H9 (cell line): ENCODE data around the gene CPT1B. TPM values are rescaled to one million over a fixed set of nuclear protein-coding genes. Genes with fewer than 3 reads are reported as not detected.
A peak's percentile ranks its signal among the peaks of the same experiment; 100 is the strongest.

Experiments
- DNase-seq: peaks from one replicate; pipeline ENCODE4 v3.0.0-alpha.2; 2017
- H2AFZ ChIP-seq: one replicate; pipeline ENCODE4 v1.6.1; 2013; ENCODE audit warnings: mild to moderate bottlenecking, low read length, control low read depth, moderate library complexity
- H2AK5ac ChIP-seq: 2 replicates; pipeline ENCODE4 v1.6.1; 2013; ENCODE audit warnings: low read length, control low read depth, mixed read lengths; ENCODE audit not compliant: insufficient read length
- H2BK120ac ChIP-seq: one replicate; pipeline ENCODE4 v1.6.1; 2013; ENCODE audit warnings: low read depth, mild to moderate bottlenecking, low read length, control low read depth, inconsistent platforms; ENCODE audit not compliant: poor library complexity, severe bottlenecking
- H2BK12ac ChIP-seq: 2 replicates; pipeline ENCODE4 v1.6.1; 2013; ENCODE audit warnings: low read length, control low read depth, mixed read lengths, low read depth; ENCODE audit not compliant: insufficient read length
- H2BK15ac ChIP-seq: 2 replicates; pipeline ENCODE4 v1.6.1; 2013; ENCODE audit warnings: low read depth, low read length, control low read depth
- H2BK20ac ChIP-seq: one replicate; pipeline ENCODE4 v1.6.1; 2013; ENCODE audit warnings: low read depth, mild to moderate bottlenecking, low read length, control low read depth, inconsistent platforms; ENCODE audit not compliant: poor library complexity, severe bottlenecking
- H2BK5ac ChIP-seq: 2 replicates; pipeline ENCODE4 v1.6.1; 2013; ENCODE audit warnings: low read length, control low read depth, mixed read lengths; ENCODE audit not compliant: insufficient read length
- H3K14ac ChIP-seq: 2 replicates; pipeline ENCODE4 v1.6.1; 2013; ENCODE audit warnings: low read length, control low read depth; ENCODE audit not compliant: insufficient read depth
- H3K18ac ChIP-seq: 2 replicates; pipeline ENCODE4 v1.6.1; 2013; ENCODE audit warnings: low read depth, mild to moderate bottlenecking, mixed read lengths, low read length, control low read depth; ENCODE audit not compliant: insufficient read length
- H3K23ac ChIP-seq: 2 replicates; pipeline ENCODE4 v1.6.1; 2013; ENCODE audit warnings: low read length, control low read depth, mixed read lengths, low read depth; ENCODE audit not compliant: insufficient read length
- H3K23me2 ChIP-seq: 2 replicates; pipeline ENCODE4 v1.6.1; 2013; ENCODE audit warnings: low read depth, mild to moderate bottlenecking, mixed read lengths, low read length, control low read depth; ENCODE audit not compliant: insufficient read length, poor library complexity, severe bottlenecking
- H3K27ac ChIP-seq: 2 replicates; pipeline ENCODE4 v1.5.1; 2013; ENCODE audit warnings: low read length, control low read depth, mixed read lengths, low read depth; ENCODE audit not compliant: insufficient read length
- H3K27me3 ChIP-seq: 2 replicates; pipeline ENCODE4 v1.6.1; 2013; ENCODE audit warnings: low read length, control low read depth, inconsistent platforms; ENCODE audit not compliant: insufficient read depth
- H3K4ac ChIP-seq: 2 replicates; pipeline ENCODE4 v1.6.1; 2013; ENCODE audit warnings: low read depth, mild to moderate bottlenecking, control low read depth, inconsistent platforms, low read length, moderate library complexity
- H3K4me1 ChIP-seq: 2 replicates; pipeline ENCODE4 v1.6.1; 2013; ENCODE audit warnings: low read length, control low read depth, inconsistent platforms; ENCODE audit not compliant: insufficient read depth
- H3K4me2 ChIP-seq: 2 replicates; pipeline ENCODE4 v1.6.1; 2013; ENCODE audit warnings: low read length, control low read depth, mixed read lengths; ENCODE audit not compliant: insufficient read length, insufficient read depth
- H3K56ac ChIP-seq: 2 replicates; pipeline ENCODE4 v1.6.1; 2013; ENCODE audit warnings: low read depth, mild to moderate bottlenecking, mixed read lengths, low read length, control low read depth; ENCODE audit not compliant: insufficient read length
- H3K79me1 ChIP-seq: 2 replicates; pipeline ENCODE4 v1.6.1; 2013; ENCODE audit warnings: low read depth, mild to moderate bottlenecking, moderate library complexity, low read length, control low read depth, inconsistent platforms; ENCODE audit not compliant: insufficient read depth, poor library complexity, severe bottlenecking
- H3K79me2 ChIP-seq: 2 replicates; pipeline ENCODE4 v1.6.1; 2013; ENCODE audit warnings: low read length, control low read depth, inconsistent platforms; ENCODE audit not compliant: insufficient read depth
- H3K9ac ChIP-seq: 2 replicates; pipeline ENCODE4 v1.6.1; 2013; ENCODE audit warnings: low read length, control low read depth, mixed read lengths; ENCODE audit not compliant: insufficient read length; ENCODE audit errors: extremely low read depth
- H3K9me3 ChIP-seq: one replicate; pipeline ENCODE4 v1.6.1; 2013; ENCODE audit warnings: low read depth, low read length, inconsistent platforms; ENCODE audit not compliant: control insufficient read depth
- H3T11ph ChIP-seq: one replicate; pipeline ENCODE4 v1.6.1; 2013; ENCODE audit warnings: mild to moderate bottlenecking, low read length, control low read depth, inconsistent platforms
- H4K20me1 ChIP-seq: one replicate; pipeline ENCODE4 v1.6.1; 2013; ENCODE audit not compliant: control insufficient read depth, insufficient read length, insufficient read depth
- H4K5ac ChIP-seq: 2 replicates; pipeline ENCODE4 v1.6.1; 2013; ENCODE audit warnings: low read depth, mild to moderate bottlenecking, mixed read lengths, low read length, control low read depth; ENCODE audit not compliant: insufficient read length
- H4K8ac ChIP-seq: replicated peaks from 2 replicates; pipeline ENCODE4 v1.6.1; 2013; ENCODE audit warnings: low read length, control low read depth, mixed read lengths, low read depth; ENCODE audit not compliant: insufficient read length
- H4K91ac ChIP-seq: 2 replicates; pipeline ENCODE4 v1.6.1; 2013; ENCODE audit warnings: low read depth, mild to moderate bottlenecking, moderate library complexity, mixed read lengths, low read length, control low read depth; ENCODE audit not compliant: insufficient read length
- H3K27ac Mint-ChIP-seq, 3 experiments: 2 replicates in 2 of 3; 3 replicates in 1 of 3; pipeline ENCODE4 v1.8.0; 2020 to 2021; ENCODE audit warnings: mixed read lengths in 3 of 3, mild to moderate bottlenecking in 1 of 3, moderate library complexity in 1 of 3
- H3K27me3 Mint-ChIP-seq: 2 replicates; pipeline ENCODE4 v1.8.0; 2021; ENCODE audit warnings: low read depth, mild to moderate bottlenecking, moderate library complexity, mixed read lengths
- H3K36me3 Mint-ChIP-seq, 3 experiments: 2 replicates in 2 of 3; 3 replicates in 1 of 3; pipeline ENCODE4 v1.8.0; 2020 to 2021; ENCODE audit warnings: low read depth in 3 of 3, mixed read lengths in 3 of 3; ENCODE audit not compliant: insufficient read depth in 1 of 3
- H3K4me1 Mint-ChIP-seq, 2 experiments: 2 replicates each; pipeline ENCODE4 v1.8.0; 2020; ENCODE audit warnings: mixed read lengths in 2 of 2
- H3K4me3 Mint-ChIP-seq, 2 experiments: 2 replicates in 1 of 2; 3 replicates in 1 of 2; pipeline ENCODE4 v1.8.0; 2020 to 2021; ENCODE audit warnings: mild to moderate bottlenecking in 2 of 2, mixed read lengths in 2 of 2, moderate library complexity in 1 of 2
- H3K9me3 Mint-ChIP-seq, 2 experiments: 2 replicates in 1 of 2; 3 replicates in 1 of 2; pipeline ENCODE4 v1.8.0; 2020; ENCODE audit warnings: mild to moderate bottlenecking in 2 of 2, mixed read lengths in 2 of 2, moderate library complexity in 1 of 2
- WGBS: extraction: QIAGEN DNeasy Blood & Tissue Kit; methylation state at CpG from one replicate; pipeline ENCODE4 v1.1.7; 2013; ENCODE audit warnings: missing lambda C conversion rate, low lambda C conversion rate, mixed read lengths; ENCODE audit not compliant: insufficient read length; ENCODE audit errors: extremely low coverage; 5-methylcytosine and 5-hydroxymethylcytosine counted together
- total RNA-seq: library from RNA; stranded (reverse); gene quantifications from 2 replicates; pipeline ENCODE4 v1.2.1, GENCODE V29; 2021
- TF ChIP-seq, protein P1 (sequence below): fragments of 200-600 bp; sonication (generic); conservative IDR thresholded peaks from 3 replicates; pipeline ENCODE4 v1.8.0; 2021; ENCODE audit warnings: antibody characterized with exemption, mild to moderate bottlenecking

Gene CPT1B
- total RNA-seq, 1 experiment from 2014 or later = 65.7 TPM

DNA sequence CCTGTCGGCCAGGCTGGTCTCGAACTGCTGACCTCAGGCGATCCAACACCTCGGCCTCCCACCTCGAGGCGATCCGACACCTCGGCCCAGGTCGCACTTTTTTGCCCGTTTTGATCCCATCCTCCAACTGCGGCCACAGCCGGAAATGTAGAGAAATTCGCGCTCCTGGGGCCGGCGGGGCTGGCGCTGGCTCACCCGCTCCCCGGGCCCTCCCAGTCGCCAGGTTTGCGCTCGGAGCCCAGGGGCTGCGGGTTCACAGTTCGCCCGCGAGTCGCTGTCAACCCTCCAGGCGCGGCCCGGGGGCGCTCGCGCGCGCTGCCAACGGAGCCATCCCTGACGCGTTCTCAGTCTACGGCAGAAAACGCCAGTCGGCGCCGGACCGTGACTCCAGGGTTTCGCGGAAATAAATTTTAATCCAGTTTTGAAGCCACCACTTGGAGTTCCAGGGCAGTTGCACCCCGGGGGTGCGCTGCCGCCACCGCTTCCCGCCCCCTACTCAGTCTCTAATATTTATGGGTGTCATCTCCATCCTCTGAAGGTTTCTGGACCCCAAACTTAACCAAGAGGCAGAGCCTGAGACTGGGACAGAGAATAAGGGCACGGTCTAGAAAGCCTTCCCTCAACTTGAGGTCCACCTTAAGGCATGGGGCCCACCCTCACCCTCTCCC, 34.0 kb downstream of the CPT1B start:
- H3K14ac ChIP-seq = no peak overlapping the region
- TF ChIP-seq, protein P1, sequence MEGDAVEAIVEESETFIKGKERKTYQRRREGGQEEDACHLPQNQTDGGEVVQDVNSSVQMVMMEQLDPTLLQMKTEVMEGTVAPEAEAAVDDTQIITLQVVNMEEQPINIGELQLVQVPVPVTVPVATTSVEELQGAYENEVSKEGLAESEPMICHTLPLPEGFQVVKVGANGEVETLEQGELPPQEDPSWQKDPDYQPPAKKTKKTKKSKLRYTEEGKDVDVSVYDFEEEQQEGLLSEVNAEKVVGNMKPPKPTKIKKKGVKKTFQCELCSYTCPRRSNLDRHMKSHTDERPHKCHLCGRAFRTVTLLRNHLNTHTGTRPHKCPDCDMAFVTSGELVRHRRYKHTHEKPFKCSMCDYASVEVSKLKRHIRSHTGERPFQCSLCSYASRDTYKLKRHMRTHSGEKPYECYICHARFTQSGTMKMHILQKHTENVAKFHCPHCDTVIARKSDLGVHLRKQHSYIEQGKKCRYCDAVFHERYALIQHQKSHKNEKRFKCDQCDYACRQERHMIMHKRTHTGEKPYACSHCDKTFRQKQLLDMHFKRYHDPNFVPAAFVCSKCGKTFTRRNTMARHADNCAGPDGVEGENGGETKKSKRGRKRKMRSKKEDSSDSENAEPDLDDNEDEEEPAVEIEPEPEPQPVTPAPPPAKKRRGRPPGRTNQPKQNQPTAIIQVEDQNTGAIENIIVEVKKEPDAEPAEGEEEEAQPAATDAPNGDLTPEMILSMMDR = peak; percentile 78
- peaks cover 2% of the 10 kb centered on the region for H3K23me2 ChIP-seq
- Mint-ChIP-seq H3K4me3 (peak overlapping the region; percentile 27 to 46; a peak in 3 of 5 replicates), H3K27ac (no peak overlapping the region), H3K9me3 (no peaks in the 10 kb centered on the region; a peak in 1 of 5 replicates), H3K36me3 (no peaks in the 10 kb centered on the region), H3K4me1 (no peaks in the 10 kb centered on the region), H3K27me3 (peaks cover 49% of the 10 kb centered on the region)
- no peak overlapping the region for H2BK15ac ChIP-seq
- no peak overlapping the region for H4K5ac ChIP-seq
- H3K27ac ChIP-seq = no peak overlapping the region
- H4K8ac ChIP-seq = no peak overlapping the region
- H3K79me2 ChIP-seq = no peaks in the 10 kb centered on the region
- no peak overlapping the region for H3K18ac ChIP-seq
- no peaks in the 10 kb centered on the region for H3K79me1 ChIP-seq
- H3T11ph ChIP-seq = no peak overlapping the region
- H3K56ac ChIP-seq = no peak overlapping the region
- H2AK5ac ChIP-seq = no peak overlapping the region
- H2BK120ac ChIP-seq = no peak overlapping the region
- H4K91ac ChIP-seq = no peak overlapping the region
- H4K20me1 ChIP-seq = no peaks in the 10 kb centered on the region
- no peak overlapping the region for H2AFZ ChIP-seq
- no peak overlapping the region for H3K4me2 ChIP-seq
- no peaks in the 10 kb centered on the region for H3K9me3 ChIP-seq
- no peak overlapping the region for H2BK12ac ChIP-seq
- no peaks in the 10 kb centered on the region; the same call in 1 of the 2 replicates for H3K27me3 ChIP-seq
- no peak overlapping the region for H3K9ac ChIP-seq
- H3K4me1 ChIP-seq = no peaks in the 10 kb centered on the region
- H2BK5ac ChIP-seq = no peak overlapping the region
- WGBS = no CpG with 5 or more reads among the region's 52 CpGs
- H2BK20ac ChIP-seq = no peak overlapping the region
- no peak overlapping the region for H3K4ac ChIP-seq
- H3K23ac ChIP-seq = no peak overlapping the region
- peak; percentile 89 for DNase-seq
